OCI-LY3 (cell line): ENCODE results near the gene SMPD2.

ENCODE experiments used
- EZH2phosphoT487 ChIP-seq: fragments of 200-600 bp; shearing (Covaris generic); IDR thresholded peaks from 2 replicates; pipeline ENCODE4 v1.6.1; 2018; ENCODE audit warnings: antibody characterized with exemption, mixed run types, low read depth
- TF ChIP-seq, protein P1 (sequence below): fragments of 200-600, 300-600 bp; sonication (generic); IDR thresholded peaks from 2 replicates; pipeline ENCODE4 v1.5.1; 2014; ENCODE audit warnings: antibody characterized with exemption, low read length, low read depth

DNA sequence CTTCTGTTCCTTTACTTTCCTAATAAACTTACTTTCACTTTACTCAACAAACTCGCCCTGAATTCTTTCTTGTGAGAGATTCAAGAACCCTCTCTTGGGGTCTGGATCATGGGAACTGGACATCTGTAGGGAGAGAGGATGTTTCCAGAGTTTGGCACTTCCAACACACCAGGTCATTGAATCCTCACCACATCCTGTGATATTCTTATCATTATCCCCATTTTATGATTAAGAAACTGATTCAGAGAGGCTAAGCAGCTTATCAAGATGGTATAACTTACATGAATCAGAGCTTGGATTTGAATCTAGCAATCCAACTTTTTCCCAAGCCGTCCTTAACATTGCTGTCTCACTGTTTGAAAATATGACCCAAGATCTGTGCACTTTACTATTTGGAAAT lies 15.6 kb upstream of the SMPD2 start:
- TF ChIP-seq, protein P1, sequence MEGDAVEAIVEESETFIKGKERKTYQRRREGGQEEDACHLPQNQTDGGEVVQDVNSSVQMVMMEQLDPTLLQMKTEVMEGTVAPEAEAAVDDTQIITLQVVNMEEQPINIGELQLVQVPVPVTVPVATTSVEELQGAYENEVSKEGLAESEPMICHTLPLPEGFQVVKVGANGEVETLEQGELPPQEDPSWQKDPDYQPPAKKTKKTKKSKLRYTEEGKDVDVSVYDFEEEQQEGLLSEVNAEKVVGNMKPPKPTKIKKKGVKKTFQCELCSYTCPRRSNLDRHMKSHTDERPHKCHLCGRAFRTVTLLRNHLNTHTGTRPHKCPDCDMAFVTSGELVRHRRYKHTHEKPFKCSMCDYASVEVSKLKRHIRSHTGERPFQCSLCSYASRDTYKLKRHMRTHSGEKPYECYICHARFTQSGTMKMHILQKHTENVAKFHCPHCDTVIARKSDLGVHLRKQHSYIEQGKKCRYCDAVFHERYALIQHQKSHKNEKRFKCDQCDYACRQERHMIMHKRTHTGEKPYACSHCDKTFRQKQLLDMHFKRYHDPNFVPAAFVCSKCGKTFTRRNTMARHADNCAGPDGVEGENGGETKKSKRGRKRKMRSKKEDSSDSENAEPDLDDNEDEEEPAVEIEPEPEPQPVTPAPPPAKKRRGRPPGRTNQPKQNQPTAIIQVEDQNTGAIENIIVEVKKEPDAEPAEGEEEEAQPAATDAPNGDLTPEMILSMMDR = no peak
- TF ChIP-seq EZH2phosphoT487 = no peak
